Activated CD4-positive, alpha-beta T cell treated with anti-CD3 and anti-CD28 coated beads for 24 hours (primary cell): ENCODE results near the gene MAD1L1.
"Not testable (repeated sequence)": the region's sequence is repeated elsewhere in the genome, so short reads cannot be mapped to it uniquely, and the experiment has no call there.

Source experiments
- DNase-seq, 2 donors: peaks; one replicate each; pipeline ENCODE4 v3.0.0-alpha.2; 2020; ENCODE audit warnings: low read depth in 2 of 2

Gene MAD1L1

DNA sequence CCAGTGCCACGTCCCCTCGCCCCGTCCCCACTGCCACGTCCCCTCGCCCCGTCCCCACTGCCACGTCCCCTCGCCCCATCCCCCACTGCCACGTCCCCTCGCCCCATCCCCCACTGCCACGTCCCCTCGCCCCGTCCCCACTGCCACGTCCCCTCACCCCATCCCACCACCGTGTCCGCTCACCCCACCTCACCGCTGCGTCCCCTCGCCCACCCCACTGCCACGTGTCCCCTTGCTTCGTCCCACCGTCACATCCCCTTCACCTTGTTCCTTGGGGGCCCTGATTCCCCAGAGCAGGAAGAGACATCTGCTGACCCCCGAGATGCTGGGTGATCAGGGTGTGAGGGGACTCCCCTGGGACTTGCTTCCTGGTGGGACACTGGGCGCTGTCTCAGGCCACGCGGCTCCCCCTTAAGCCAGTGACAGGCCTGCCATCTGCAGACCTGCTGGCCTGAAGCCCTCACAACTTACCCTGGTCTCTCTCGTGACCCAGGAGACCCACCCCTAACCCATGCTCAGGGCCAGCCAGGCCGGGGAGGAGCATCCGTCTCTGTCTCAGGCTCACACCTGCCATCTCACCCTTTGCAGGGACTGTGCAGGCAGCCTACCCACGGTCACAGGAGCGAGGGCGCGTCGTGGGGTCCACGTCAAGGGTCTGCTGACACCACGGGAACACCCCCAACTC lies 302.2 kb downstream of the MAD1L1 start:
- no peak for DNase-seq

DNA sequence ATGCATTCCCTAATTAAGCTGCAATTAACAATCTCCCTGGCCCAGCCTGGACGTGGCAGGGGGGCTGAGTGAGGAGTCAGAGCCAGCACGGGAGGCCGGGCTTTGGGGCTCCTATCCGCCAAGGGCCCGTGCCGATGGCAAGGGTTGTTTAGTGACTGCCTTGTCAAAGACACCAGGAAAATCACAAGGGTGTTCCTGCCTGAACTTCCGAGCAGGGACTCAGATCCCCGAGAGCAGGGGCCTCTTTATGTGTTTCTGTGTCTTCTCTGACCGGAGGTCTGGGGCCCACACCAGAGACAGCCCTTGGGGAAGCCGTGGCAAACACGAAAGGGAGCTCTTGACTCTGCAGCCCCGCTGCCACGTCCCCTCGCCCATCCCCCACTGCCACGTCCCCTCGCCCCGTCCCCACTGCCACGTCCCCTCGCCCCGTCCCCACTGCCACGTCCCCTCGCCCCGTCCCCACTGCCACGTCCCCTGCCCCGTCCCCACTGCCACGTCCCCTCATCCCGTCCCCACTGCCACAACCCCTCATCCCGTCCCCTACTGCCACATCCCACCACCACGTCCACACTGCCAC lies 303.3 kb downstream of the MAD1L1 start:
- DNase-seq = not testable (repeated sequence)

DNA sequence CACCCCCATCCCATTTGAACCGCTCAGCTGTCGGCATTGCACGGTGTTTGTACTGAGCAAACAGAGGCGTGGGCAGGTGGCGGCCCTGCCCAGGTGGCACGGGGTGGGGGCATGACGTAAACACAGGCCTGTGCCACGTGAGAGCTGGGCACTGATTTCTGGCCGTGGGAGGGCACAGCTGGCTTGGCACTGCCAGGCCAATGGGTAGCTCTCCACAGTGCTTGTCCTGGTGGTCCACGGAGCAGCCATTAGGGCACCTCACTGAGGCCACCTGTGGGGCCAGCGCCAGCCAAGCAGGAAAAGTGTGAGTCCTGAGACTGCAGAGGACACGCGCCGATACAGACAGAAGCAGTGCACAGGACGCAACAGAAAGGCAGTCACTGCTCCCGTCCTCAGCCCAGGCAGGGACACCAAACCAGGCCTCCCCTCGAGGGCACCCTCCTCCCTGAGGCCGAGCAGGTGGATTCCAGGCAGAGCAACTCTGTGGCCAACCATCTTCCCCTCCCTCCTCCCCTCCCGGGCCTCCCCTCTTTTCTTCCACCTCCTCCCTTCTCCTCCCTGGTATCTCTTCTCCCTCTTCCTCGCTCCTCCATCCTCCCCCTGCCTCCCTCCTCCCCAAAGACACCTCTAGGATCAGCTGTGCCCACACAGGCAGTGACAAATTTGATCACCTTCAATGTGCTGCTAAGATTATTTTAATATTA lies 303.9 kb downstream of the MAD1L1 start:
- DNase-seq = no peak

DNA sequence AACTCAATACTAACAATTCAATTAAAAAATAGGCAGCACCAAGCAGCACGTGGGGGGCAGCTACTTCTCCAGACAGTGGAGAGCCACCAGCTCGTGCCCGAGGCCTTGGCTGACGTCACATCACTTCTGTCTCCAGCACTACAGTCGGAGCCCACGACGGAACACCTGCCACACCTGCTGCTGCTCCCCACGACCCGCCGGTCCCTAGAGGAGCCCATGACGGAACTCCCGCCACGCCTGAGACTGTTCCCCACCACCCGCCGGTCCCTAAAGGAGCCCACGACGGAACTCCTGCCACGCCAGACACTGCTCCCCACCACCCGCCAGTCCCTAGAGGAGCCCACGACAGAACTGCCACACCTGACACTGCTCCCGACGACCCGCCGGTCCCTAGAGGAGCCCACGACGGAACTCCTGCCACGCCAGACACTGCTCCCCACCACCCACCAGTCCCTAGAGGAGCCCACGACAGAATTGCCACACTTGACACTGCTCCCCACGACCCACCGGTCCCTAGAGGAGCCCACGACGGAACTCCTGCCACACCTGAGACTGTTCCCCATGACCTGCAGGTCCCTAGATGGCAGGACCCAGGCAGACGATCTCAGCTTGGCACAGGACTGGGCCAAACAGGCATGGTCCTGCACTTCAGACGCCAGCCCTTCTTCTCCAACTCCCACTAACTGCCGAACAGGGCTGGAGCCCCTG lies 304.7 kb downstream of the MAD1L1 start:
- no peak for DNase-seq

DNA sequence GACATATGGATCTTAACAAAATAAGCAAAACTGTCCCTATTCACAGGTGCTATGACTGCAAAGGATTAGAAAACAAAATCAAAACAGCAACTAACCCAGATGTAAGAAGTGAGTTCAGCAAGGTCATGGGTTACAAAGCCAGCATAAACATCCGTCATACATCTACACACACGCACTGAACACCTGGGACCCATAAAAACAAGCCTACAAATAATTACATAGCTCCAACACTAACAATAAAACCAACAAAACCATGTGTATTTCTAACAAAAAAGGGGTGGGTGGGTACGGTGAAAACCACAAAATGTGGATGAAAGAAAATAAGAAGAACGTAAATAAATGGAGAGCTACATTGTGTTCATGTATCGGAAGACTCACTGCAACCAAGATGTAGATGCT lies 305.8 kb downstream of the MAD1L1 start:
- no peak for DNase-seq

DNA sequence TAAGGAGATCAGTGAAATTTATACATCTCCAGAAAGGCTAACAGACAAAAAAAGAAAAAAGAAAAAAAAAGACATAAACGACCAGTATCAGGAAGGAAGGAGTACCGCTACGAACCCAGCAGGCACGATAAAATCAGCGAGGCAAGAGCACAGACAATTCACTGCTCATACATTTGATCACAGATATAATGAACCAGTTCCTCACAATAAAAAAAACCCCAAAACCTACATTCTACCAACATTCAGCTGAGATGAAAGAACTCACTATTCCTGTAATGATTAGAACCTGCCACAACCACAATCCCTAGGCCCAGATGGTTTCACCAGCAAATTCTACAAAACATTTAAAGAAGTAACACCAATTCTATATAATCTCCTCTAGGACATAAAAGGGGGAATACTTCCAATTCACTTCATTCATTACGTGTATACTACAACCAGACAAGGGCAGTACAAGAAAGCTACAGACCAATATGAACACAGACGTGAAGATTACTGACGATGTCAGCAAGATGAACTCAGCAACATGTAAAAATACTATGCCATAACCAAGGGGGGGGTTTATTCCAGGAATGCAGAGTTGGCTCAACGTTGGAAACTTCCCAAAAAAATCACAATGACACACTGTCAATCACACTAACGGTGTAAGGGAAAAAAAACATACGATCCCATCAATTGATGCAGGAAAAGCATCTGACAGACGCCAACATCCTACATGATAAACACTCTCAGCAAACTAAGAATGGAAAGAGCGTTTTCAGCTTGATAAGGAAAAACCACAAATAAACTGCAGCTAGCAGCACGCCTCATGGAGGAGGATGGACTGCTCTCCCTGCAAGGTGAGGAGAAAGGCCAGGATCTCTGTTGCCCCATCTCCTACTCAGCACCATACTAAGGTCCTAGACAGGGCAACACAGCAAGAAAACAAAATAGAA lies 306.5 kb downstream of the MAD1L1 start:
- DNase-seq = no peak

DNA sequence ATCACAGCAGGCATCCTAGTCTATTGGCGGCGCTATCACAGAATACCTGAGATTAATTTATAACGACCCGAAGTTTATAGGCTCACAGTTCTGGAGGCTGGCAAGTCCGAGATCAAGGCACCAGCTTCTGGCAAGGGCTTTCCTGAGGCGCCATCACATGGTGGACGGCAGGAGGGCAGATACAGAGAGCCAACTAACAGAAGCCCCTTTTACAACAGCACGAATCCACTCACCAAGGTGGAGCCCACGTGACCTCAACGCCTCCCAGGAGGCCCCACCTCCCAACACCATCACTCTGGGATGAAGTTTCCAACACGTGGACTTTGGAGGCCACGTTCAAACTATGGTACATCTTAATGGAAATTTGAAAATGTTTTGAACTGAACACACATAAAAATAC lies 307.4 kb downstream of the MAD1L1 start:
- no peak for DNase-seq

DNA sequence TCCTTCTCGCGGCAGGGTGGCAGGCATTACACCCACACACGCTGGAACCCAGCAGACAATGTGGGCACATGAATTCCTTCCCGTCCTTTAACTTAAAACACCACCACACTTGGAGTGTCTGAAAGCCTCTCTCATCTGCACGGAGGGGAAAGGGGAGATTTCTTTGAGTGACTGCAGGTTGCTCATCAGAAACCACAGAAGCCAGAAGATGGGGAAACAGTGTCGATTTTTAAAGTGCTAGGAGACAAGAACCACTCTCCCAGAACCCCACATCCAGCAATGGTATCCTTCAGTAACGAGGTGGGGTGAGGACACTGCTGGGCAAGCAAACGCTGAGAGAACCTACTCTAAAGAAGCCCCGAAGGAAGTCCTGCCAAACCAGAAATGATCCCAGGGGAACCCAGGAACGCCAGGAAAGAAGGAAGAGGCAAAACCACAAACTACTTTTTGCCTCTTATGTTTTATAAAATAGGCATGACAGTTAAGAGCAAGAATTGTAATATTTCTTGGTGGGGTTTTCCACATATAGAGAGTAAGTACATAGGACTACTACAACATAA lies 308.4 kb downstream of the MAD1L1 start:
- no peak for DNase-seq

DNA sequence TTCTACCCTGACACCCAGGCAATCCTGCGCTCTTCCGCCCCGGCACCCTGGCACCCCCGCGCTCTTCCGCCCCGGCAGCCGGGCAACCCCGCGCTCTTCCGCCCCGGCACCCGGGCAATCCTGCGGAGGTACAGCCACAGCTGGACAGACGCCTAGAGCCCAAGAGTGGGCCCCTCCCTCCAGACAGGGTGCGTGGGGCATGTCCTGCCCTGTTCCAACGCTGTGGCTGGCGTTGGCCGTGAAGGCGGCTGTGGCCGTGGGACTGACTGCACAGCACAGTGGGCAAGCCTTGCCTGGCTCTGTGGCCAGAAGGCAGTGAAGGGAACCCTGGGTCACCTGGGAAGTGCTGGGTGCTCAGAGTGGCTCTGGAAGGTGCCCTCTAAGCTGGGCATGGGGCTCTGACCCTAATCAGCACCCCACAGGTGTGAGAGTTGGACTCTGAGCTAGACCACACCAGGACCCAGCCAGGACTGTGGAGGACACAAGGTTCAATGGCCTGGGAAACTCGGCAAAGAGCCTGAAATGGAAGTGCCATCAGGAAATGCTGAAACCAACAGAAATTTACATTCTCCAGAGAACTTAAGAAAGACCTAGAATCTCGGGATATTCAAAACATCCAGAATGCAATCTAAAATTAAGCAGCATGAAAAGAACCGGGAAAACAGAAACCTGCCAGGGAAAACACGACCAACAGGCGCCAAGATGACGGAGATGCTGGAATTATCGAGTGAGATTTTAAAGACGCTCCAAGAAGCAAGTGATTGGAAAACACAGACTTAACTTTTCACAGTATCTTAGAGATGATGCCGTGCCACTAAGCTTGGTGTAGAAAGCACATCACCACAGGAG lies 309.1 kb downstream of the MAD1L1 start:
- no peak for DNase-seq

DNA sequence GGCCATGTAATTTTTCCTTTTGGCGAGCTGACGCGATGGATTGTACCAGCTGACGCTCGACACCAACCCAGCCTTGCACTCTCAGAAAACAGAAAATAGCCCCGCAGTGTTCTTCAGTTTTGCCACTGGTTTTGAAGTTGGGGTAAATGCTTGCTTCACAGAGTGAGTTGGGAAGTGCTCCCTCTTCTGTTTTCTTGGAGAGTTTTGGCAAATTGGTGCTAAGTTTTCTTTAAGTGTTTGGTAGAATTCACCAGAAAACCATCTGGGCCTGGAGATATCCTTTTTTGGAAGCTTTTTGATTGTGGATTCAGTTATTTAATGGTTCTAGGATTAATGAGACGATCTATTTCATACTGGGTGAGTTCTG lies 309.9 kb downstream of the MAD1L1 start:
- no peak for DNase-seq

DNA sequence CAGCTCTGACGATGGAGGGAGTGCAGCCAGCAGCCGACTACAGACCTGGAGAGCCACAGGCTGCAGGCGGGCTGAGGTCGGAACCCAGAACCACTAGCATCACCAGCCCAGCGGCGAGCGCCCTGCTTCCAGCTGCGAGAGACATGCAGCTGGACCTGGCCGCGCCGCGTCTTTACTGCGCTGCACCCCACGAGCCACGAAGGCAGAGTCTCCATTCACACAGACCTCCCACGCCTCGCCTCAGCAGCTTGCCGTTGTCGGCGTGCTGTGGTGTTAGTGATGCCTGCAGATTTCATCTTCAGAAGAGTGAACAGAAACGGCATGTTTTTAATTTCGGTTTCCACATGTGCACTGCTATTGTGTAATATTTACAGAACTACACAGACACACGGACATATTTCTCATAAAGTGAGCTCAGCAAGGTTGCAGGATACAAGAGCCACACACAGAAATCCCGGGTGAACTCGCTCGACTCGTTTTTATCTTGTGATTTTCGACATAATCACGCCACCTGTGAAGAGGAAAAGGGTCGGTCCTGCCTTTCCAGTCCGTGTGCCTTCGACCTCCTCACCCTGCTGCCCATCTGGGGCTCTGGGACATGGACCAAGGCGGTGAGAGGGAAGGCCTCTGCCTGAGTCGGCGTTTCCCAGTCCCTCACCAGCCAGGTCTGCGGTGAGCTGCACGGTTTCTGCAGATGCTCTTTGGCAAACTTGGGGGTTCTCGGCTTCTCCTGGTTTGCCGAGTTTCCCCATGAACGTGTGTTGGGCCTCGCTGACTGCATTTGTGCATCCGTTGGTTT lies 310.5 kb downstream of the MAD1L1 start:
- DNase-seq = peak; percentile 46 to 51

DNA sequence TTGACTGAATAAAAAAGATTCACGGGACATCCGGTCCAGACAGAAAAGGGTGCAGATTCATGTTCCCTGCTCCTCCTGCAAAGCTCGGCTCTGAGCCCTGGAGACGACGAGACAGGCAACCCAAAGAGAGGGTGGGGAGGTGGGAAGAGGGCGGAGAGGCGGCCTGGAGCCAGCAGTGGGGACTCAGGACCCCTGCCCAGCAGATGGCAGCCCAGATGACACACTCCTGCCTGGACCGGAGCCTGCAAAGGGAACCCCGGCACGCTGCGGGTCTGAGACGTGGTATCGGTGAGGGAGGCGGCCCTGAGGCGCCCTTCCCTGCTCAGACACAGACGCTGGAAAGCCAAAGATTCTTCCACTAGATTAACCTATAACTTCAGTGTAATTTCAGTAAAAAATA lies 311.9 kb downstream of the MAD1L1 start:
- DNase-seq = no peak

DNA sequence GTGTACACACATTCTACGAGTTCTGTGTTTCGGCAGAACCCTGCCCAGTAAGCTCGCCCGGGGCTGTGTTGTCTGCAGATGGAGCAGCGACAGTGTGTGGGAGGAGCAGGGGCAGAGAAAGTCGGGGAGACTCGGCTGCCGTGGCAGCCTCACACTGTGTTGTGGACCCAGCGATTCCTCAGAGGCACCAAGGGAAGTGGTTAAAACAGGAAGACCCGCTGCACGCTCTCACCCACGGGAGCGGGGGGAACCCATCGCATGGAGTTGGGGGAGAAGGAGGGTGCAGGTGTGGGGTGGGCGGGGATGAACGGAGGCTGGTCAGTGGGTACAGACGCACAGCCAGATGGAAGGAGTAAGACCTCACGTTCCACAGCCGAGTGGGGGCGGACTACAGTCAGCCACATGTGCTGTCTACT lies 312.5 kb downstream of the MAD1L1 start:
- no peak for DNase-seq

DNA sequence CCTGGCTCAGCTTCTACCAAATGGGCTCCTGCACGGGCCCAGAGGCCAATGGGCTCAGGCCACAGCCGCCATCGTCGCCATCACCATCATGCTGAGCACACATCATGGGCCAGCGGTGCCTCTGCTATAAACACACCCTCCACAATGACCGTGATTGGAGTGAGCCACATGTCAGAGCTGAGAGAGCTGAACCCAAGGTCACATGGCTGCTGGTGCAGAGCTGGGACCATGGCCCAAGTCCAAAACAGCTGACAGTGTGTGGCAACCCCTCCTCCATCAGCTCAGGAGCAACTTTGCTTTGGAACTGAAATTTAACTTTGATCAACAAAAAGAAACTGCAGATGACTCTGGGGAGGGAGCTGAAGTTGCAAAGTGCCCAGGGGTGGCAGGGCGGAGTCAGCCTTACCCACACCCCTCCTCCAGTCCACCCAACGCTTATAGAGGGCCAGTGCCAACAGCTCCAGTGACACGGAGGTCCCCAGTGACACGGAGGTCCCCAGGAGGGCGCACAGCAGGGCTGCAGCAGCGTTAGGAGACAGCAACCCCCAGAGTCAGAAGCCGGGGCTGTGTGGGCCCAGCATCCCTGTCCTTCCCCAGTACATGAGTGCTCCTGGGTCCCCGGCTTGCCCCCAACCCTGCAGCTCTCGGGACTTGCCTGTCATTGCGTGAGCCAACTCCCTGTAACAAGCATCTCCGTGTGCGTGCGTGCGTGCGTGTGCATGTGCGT lies 313.0 kb downstream of the MAD1L1 start:
- DNase-seq = no peak

DNA sequence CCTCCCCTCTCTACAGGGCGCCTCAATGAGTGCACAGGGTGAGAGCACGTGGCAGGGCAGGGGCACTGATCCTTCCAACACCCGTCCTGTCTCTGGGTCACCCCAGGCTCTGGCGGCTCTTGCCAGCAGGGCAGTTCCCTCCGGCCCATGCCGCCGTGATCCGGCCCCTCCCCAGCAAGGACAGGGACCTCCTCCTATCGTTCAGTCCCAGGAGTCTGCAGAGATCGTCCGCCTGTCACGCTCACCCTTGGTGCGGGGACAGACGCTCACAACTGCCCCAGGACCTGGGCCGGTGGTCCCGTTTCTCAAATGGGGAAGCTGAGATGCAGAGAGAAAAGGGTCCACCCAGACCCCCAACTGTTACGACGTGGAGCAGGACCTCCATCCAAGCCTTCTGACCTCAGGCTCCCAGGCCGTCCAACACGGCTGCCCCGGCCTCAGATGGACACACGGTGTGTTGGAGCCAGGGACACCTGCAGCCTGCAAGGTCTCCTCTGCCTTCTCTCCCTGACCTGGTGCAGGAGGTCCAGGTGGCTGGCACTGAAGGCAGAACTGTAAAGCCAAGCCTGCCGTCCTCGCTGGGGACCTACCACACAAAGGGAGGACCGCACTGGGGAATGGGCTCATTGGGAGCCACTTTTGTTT lies 313.7 kb downstream of the MAD1L1 start:
- no peak for DNase-seq

DNA sequence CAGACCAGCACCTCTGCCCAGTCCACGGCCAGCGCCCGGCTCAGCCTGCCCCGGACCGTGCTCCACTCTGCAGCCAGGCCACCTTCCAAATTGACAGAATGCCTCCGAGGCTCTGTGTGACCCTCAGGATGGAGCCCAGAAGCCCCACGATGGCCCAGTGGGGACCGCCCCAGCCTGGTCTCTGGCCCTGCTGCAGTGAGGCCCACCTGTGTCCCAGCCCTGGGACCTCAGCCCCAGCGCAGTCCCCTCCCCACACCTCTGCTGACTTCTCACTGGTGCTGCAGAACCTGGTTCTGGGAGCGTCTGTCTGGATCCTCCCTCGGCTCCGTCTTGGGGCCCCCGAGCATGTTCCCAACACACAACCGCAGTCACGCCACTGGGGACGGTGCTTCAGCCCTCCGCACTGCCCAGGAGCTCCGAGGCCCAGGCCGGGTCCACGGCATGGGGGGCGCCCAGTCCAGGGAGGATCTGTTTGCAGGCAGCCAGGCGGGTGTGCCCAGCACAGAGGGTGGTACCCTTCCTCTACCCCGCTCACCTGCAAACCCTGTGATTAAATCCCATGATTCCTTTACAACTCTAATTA lies 314.6 kb downstream of the MAD1L1 start:
- no peak for DNase-seq

DNA sequence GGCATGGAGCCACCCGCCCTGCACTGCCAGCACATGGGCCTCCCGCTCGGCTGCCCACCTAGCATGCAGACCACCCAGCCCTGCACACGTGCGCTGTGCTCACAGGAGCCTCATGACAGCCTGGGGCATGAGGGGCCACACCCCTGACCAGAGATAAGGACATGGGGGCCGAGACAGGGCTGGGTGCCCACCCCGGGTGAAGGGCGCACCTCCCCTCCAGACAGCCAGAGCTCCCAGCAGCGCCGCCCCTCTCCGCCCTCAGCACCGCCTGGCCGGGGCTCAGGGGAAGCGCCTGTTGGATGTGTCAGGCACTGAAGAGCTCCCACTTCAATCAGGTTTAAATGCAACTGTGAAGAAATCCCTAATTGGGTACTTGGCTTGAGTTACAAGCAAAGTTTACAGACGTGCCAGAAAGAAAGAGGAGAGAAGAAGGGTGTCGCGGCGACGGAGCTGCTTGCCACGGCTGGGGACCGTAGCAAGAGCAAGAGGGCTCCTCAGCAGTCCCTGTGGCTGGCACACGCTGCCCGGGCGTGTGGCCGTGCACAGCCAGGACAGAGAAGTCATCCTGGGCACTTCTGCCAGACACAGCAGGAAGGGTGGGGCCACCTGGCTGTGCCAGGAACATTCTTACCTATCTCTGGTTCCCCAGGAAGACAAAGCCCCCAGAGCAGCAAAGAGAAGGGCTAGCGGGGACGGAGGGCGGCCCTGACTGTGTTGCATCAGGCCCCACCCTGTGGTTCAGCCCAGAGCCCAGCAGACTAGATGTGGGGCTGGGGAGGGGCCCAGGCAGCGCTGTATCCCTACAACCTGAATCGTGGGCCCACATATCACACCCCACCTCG lies 315.3 kb downstream of the MAD1L1 start:
- DNase-seq = no peak
